ENCODE results near the gene TSSC4.

Gene TSSC4

DNA sequence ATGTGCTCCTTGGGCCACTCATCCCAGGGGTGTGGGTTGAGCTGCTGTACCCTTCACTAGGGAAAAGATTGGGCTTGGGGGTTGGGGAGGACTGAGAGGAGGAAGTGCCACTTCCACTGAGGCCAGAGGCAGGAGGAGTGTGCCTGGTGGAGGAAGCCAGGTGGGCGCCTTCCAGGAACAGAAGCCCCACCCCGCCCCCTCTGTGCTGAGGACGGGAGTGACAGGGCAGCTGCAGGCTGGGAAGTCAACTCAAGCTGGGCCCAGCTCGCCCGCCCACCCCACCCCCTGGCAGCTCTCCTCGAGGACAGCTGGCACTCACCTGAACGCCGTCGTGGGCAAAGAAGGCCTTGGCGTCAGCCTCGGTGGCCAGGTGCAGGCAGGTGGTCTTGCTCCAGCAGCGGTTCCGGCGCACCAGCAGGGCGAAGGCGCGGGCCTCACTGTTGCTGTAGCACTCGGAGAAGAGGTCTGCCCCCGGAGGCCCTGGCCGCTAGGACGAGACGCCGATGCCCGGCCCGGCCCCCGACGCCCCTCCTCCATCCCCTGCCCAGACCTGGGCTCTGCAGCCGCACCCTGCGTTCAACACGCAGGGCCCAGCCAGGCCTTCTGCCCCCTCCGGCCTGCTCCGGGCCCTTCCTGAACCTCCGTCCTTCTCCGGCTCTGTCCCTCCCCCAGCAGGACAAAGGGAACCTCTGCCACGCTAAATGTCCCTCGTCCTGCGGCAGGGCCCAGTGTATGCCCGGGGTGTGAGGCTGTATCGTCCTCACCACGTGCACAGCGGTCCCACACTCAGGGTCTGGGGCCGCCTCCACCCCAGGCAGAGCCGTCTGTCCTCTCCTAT is 13.4 kb downstream of the TSSC4 start:
- no peak overlapping the region for H3K4me3 ChIP-seq

DNA sequence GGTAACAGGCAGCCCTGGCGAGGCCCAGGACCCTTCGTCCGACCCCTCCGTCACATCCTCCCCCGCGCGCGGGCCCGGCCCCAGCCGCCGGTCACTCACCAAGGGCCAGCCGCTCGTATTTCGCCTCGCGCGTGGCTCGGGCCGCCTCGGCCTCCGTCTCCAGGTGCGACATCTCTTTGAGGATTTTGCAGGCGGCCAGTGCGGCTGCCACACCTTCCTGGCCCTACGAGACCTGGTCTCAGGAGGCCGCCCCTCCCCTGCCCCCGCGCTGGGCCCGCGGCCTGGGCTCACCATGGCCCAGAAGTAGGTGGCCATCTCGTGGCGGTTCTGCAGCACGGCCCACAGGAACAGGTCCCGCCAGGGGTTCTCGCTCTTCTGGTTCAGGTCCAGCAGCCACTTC is 14.1 kb downstream of the TSSC4 start:
- Histone ChIP-seq H3K27ac (no peak overlapping the region), H3K4me3 (no peak overlapping the region)

More for the DNA sequence above, 13.4 kb downstream of the TSSC4 start:
- H3K27ac ChIP-seq: no peak overlapping the region

DNA sequence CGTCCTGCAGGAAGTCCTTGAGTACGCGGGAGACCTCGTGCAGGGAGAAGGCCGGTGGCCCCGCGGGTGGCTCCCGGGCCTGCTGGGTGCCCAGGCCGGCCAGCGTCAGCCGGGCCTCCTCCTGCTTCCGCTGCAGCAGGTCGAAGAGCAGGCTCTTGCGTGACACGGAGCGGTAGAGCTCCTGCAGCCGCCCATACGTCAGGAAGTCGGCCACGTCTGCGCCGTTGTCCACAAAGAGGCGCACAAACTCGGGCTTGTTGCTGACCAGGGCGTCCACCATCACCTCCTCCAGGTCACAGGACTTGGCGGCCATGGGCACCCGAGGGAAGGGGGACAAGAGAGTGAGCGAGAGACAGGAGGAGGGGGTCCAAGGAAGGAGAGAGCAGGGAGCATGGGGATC is 14.6 kb downstream of the TSSC4 start:
- H3K4me3 ChIP-seq: no peak overlapping the region

DNA sequence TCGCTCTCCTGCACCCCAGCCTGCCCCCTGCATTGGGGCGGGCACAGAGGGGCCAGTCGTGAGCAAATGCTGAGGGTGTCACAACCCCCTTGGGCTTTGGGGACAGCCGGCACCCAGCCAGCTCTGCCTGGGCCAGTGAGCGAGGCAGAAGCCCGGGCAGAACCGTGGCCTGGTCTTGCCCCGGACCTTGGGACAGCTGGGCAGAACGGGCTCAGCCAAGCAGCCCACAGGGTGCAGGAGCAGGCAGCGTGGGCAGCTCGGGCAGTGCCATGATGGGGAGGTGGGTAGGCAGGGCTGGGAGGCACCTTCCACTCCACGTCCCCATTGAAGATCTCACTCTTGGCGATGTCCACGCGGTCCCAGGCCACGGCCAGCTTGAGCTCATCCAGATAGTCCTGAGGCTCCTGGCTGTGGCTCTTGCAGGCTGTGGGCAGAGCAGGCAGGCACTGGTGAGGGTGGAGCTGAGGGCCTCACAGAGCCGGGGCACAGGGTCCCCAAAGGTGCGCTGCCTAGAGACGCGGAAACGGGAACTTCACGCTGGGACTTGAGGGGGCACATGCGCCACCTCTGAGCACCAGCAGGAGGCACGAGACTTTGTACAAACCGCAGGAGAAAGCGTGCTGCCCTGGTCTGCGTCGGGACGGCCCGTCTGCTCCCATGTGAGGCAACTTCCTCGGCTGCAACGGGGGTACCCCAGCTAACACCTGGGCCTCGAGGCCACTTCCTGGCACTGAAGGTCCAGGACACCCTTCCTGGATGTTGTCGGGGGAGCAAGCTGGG is 15.2 kb downstream of the TSSC4 start:
- Histone ChIP-seq H3K27ac (no peak overlapping the region), H3K4me3 (no peak overlapping the region)

More for the DNA sequence above, 14.6 kb downstream of the TSSC4 start:
- no peak overlapping the region for H3K27ac ChIP-seq

DNA sequence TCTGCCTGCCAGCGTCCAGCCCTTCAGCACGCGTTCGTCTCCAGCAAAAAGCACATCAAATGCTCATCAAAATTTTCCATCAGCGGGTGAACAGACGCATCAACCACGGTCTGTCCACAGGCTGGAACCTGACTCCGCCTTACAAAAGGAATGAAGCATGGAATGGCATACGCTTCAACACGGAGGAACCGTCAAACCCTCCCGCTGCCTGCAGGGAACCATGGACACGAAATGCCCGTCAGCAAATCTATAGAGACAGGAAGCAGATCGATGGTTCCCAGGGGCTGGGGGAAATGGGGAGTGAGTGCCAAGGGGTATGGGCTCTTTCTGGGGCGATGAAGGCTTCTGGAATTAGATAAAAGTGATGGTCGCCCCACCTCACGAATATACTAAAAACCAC is 16.2 kb downstream of the TSSC4 start:
- Histone ChIP-seq H3K4me3 (no peak overlapping the region), H3K27ac (no peak overlapping the region)

DNA sequence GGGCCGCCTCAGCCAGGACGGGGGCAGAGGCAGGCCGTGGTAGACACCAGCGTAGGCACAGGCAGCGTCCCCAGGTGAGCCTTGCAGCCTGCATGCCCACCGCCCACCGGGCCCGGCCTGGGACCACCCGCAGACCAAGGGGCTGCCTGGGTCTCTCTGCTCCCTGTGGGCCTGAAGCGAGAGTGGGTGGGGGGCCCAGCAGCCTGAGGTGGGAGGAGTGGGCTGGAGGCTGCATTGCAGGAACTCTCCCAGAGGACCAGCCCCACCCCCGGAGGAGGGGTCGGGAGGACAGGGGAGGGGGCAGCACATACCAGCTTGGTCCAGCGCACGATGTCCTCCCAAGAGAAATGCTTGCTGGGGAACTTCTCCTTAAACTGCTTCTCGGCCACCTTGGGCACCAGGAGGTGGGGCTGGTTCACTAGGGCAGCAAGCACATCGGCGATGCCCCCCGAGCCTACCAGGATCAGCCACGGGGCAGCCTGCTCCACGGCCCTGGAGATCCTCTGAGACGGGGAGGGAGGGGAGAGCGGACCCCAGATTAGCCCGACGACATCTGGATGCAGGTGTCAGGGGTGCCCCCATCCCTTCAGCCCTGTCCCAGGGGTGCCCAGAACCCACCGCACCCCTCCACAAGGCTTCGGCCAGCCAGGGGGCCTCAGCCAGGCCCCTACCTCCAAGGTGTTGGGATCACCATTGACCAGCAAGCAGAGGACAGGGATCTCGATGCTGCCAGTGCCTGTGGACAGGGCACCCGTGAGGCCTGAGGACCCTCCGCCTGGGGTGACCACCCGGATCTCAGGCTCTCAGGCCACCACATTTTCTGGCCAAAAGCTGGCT is 17.5 kb downstream of the TSSC4 start:
- Histone ChIP-seq H3K27ac (no peak overlapping the region), H3K4me3 (no peak overlapping the region)

DNA sequence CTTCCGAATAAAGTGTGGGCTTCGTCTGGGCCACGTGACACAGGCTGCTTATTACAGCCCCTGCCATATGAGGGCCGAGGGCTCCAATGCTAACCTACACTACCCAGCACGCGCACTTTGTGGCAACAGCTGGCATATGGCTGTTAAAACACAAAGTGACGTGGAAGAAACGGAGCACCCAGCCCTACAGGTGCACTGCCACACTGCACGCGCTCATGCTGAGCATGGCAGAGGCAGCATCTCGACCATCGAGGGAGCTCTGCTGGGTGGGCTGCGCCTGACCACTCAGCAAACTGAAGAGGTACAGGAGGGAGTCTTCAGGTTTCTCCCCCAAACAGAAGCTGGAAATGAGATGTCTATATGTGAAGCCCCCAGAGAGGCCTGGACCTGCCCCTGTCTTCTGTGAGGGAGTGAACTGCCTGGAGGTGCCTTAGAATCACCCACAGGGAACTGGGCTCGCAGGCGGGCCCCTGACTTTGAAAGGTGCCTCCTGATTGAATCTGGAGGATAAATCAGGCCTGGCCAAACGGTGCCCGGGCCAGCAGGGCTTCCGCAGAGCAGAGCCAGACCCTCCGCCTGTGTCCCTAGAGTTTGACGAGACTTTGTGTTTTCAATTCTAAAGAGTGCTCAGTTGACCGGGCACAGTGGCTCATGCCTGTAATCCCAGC is 18.3 kb downstream of the TSSC4 start:
- H3K4me3 ChIP-seq: no peak overlapping the region
- no peak overlapping the region for H3K27ac ChIP-seq

DNA sequence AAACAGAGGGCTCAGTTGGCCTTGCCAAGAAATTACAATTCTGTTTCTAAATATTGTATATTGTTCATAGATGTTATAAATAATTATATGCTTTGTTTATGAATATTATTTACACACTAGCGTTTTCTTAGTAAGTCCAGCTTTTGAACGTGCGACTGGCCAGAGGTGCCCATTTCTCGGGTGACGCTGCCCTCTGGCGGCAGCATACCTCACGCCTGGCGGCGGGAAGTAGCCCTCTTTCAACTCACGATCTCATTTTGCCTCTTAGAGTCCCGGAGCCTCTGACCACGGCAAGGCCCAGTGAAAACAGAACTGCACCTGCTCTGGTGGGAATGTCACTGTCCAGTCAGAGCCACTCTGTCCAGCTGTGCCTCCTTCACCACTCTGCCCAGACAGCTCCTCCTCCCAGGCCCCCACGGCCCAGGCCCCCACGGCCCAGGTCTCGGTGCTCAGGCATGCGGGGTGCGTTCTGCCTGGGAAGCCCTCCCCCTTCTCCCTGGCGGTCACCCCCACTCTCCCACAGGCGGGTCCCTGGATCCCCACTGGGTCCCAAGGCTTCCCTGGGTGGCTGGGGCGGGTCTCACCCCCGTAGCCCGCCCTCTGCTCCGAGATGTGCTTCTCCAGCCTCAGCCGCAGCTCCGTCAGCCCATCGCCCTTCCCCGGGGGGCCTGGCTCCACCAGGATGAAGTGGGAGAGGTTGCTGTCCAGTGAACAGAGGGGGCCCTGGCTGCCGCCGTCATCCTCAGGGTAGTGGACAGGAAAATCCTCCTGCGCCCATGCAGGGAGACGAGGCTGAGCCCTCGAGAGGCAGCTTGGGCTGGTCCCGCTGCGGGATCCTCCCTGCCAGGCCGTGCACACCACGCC is 19.3 kb downstream of the TSSC4 start:
- H3K4me3 ChIP-seq: no peak overlapping the region
- peak overlapping the region in 1 of 21 experiments; percentile 21 for H3K27ac ChIP-seq

DNA sequence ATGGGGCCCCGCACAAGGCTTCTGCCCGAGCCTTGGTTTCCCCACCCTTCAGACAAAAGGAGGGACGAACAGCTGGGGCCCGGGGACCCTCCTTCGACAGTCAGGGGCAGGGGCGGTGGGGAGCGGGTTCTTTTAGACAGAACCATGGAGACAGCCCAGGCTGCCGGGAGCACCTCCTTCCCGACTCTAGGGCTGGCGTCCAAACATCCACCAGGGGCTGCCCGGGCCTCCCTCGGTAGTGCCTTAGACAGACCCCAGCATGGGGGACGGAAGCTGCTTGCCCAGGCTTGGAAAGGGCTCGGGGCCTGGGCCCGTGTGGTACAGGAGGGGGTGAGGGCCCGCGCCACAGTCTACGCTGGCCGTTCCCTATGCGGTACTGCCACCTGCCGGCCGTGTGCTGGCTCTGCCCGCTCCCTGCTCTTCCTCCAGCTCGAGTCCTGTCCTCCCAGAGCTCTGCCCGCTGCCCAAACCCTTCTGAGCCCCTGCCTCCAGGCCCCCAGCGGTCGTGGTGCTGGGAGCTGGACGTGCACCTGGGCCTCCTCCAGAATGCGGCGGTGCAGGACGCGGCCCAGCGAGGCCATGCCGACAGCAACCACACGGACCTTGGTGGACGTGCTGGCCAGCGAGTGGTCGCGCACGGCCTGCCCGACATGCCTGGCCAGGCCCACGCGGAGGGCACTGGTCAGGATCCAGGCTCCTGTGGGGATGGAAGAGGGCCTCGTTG is 20.1 kb downstream of the TSSC4 start:
- H3K27ac ChIP-seq: peak overlapping the region in 1 of 21 experiments; percentile 21
- H3K4me3 ChIP-seq: no peak overlapping the region

DNA sequence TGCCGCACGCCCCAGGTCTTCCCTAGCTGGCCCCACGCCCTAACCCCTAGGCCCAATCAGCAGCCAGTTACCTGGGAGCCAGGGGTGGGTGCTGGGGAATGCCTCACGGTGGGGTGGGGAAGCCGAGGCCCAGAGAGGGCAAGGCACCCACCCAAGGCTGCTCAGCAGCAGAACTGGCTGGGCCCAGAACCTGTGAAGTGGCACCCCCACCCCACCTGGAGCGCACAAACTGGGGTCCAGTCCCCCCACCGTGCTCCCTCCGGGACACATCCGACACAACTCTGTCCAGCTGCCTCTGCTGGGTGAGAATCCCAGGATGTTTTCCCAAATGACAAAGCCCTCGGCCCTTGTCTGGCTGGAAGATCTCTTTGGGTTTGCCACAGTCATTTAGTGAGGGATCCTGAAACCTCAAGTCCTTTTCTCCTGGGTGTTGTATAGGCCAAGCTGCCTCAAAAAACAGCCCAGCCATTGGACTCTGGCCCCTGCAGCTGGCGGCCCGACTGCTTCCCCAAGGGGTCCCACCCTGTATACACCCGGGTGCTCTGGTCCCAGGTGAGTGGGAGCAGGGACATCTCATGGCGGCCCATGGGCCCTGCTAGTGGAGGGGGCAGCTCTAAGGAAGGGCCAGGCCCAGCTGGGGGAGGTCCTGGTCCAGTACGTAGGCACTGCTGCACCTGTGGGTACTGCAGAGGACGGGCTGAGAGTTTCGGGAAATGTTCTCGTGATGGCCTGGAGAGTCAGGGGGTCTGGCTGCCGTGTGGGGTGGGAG is 20.9 kb downstream of the TSSC4 start:
- no peak overlapping the region for H3K4me3 ChIP-seq
- no peak overlapping the region for H3K27ac ChIP-seq

DNA sequence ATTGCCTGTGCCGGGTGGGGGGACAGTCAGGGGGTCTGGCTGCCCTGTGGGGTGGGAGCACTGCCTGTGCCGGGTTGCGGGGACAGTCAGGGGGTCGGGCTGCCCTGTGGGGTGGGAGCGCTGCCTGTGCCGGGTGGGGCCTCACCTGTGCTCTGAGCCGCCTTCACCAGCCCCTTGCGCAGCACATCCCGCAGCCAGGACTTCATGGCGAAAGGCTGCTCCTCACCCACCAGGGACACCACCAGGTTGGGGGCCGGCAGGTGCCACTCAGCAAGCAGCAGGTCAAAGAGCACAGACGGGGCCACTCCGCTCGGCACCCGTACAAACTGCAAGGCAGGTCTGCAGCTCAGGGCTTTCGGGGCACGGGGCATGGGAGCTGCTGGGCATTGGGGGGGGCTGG is 21.4 kb downstream of the TSSC4 start:
- H3K4me3 ChIP-seq: no peak overlapping the region
- H3K27ac ChIP-seq: no peak overlapping the region

DNA sequence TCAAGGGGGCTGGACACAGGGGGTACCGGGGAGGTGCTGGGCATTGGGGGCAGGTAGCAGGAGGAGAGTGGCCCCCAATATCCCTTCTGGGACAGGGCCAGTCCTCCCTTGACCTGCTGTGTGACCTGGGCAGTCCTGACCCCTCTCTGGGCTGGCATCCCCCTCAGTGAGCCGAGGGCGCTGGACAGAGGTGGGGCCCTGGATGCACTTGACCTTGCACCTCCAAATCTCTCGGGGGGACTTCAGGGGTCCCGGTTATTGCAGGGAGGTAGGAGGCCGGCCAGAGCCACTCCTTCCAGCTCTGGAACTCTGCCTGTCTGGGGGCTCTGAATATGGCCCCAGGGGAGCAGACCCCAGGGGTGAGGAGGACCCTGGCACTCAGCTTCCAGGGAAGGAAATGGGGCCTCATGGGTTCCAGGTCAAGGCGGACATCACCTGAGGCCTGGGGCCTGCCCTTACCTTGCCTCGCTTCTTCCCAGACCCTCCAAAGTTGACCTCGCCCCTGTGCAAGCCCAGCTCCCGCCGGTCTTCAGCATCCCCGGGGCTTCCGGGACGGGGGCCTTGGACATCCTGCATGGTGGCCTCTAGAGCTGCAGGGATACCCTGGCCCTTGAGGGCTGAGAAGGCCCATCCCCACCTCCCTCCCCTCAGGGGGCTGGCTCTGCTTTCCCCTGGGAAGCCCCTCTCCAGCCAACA is 22.1 kb downstream of the TSSC4 start:
- H3K4me3 ChIP-seq: no peak overlapping the region
- no peak overlapping the region for H3K27ac ChIP-seq

DNA sequence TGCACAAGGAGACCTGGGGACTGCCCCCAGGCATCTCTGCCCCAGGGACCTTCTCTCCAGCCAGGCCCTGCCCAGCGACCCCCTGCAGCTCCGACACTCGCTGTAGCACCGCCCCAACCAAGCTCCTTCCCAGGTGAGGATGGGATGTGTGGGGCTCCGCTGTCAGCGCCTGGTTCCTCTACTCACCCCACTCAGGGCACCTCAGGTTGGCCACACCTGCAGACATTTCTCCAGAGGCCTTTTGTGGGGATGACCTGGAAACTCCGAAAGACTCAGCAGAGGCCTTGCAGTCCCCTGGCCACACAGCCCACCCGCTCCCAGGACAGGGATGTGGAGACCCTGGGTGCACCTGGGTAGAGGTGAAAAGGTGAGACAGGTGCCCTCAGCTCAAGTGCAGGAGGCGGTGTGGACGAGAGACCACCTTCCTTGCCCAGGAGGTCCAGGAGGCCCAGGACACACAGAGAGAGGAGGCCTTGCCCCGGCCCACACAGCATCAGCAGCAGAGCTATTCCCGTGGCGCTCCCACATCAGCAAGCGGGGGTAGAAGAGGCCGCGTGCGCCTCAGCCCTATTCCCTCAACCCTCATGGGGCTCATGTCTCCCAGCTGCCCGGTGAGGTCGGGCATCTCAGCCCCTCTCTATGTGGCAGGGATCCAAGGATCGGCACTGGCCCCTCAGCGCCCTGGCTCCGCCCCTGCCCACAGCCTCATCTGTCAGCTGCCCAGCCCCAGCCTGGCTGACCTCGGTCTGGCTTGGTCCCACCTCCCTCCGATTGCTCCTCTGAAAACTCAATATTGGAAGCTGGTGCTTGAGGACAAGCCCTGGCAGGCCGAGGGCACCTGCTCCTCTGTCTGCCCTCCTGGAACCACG is 22.8 kb downstream of the TSSC4 start:
- no peak overlapping the region for H3K27ac ChIP-seq

DNA sequence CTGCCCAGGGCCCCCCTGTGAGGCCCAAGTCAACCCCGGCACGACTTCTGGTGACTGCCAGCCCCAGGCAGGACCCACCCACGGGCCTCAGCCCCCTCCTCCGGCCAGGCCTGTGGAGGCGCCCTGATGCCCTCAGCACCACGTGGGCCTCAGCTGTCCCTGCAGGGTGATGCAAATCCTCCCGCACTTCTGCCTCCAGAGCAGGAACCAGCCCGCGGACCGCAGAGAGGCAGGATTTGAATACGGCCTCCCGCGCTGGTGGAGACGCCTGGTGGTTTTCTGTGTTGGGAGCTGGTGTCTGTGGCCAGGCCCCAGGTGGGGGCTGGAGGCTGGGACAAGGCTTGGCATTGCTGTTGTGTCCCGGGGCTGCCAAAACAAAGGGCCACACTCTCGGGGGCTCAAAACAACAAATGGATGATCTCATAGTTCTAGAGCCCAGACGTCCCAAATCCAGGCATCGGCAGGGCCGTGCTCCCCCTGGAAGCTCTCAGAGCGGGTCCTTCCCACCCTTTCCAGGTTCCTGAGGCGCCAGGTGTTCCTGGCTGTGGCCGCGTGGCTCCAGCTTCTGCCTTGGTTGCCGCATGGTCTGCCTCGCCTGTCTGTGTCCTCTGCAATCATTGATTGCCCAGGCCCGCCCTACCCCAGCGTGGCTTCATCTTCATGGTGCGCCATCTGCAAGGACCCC is 24.4 kb downstream of the TSSC4 start:
- Histone ChIP-seq H3K27ac (no peak overlapping the region), H3K4me3 (no peak overlapping the region)

More for the DNA sequence above, 22.8 kb downstream of the TSSC4 start:
- H3K4me3 ChIP-seq: no peak overlapping the region

DNA sequence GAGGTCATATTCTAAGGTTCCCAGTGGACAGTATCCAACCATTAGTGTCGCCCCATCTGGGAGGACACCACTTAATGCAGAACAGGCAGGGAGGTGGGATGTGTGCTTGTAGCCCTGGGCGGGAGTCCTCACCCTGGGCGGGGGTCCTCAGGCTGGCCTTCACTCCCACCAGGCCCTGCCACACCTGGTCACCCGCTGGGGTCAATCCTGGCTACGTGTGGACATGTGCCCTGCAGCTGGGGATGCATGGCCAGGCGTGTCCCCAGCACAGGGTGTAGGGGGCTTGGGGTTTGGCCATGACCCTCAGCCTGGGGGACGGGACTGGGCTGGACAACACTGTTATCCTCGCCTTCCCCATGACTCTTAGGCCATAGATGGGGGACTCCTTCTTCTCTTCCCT is 25.0 kb downstream of the TSSC4 start:
- Histone ChIP-seq H3K27ac (no peak overlapping the region), H3K4me3 (no peak overlapping the region)

Data from skin epidermis (tissue), 12 donors.